ENCODE results near the gene ATXN7L3. TPM values are rescaled to one million over a fixed set of nuclear protein-coding genes. Genes with fewer than 3 reads are reported as not detected.

Gene ATXN7L3
- 48.7 and 51.0 TPM in 2 replicates for total RNA-seq

GRCh38 chr17:44199553-44200477 is at the start of gene ATXN7L3:
Gene ATXN7L3, minus strand, starts transcription at chr17:44199884. Its CDS starts 1,814 bp downstream, at chr17:44198070.

GRCh38 chr17:44219616-44220212 is 20.0 kb upstream of the ATXN7L3 start, which contains the start of gene UBTF:
Gene UBTF, minus strand, starts transcription at chr17:44219675. Its CDS starts 1,446 bp downstream, at chr17:44218229.

GRCh38 chr17:44186307-44187130 is 13.2 kb downstream of the ATXN7L3 start, which contains the start of gene TMUB2:
Gene TMUB2, plus strand, starts transcription at chr17:44186972. Its CDS starts 737 bp downstream, at chr17:44187709.

GRCh38 chr17:44170499-44171201 is 29.0 kb downstream of the ATXN7L3 start, which contains the start of gene ASB16:
Gene ASB16, plus strand, starts transcription at chr17:44170704. Its CDS starts 86 bp downstream, at chr17:44170790.

Small RNA genes lying within 50 kb of the gene (small RNA-seq; reads per million reads assigned to genes)
- not detected for gene MIR6782

Other genes starting within 250 kb of the ATXN7L3 start
- not detected in 2 replicates for gene PYY, start 245.9 kb downstream of the ATXN7L3 start, total RNA-seq
- gene NAGS, start 195.3 kb downstream of the ATXN7L3 start, total RNA-seq = 1.7 and 4.3 TPM in 2 replicates
- gene TMEM101, start 184.9 kb downstream of the ATXN7L3 start, total RNA-seq = 36.6 and 38.9 TPM in 2 replicates
- 68.9 and 82.3 TPM in 2 replicates for gene LSM12, start 133.2 kb downstream of the ATXN7L3 start, total RNA-seq
- 23.4 and 34.3 TPM in 2 replicates for gene G6PC3, start 129.1 kb downstream of the ATXN7L3 start, total RNA-seq
- 16.2 and 25.6 TPM in 2 replicates for gene HDAC5, start 76.2 kb downstream of the ATXN7L3 start, total RNA-seq
- 3.9 and 6.9 TPM in 2 replicates for gene HROB, start 58.0 kb downstream of the ATXN7L3 start, total RNA-seq
- gene ASB16, start 29.2 kb downstream of the ATXN7L3 start, total RNA-seq = not detected in 2 replicates
- gene TMUB2, start 12.9 kb downstream of the ATXN7L3 start, total RNA-seq = 17.7 and 20.2 TPM in 2 replicates
- gene UBTF, start 19.8 kb upstream of the ATXN7L3 start, total RNA-seq = 60.1 and 74.1 TPM in 2 replicates
- gene SLC4A1, start 68.3 kb upstream of the ATXN7L3 start, total RNA-seq = not detected in 2 replicates
- not detected in 2 replicates for gene RUNDC3A, start 108.7 kb upstream of the ATXN7L3 start, total RNA-seq
- 70.9 and 84.0 TPM in 2 replicates for gene SLC25A39, start 124.9 kb upstream of the ATXN7L3 start, total RNA-seq
- gene GRN, start 145.4 kb upstream of the ATXN7L3 start, total RNA-seq = 153 and 193 TPM in 2 replicates
- 3.8 and 5.2 TPM in 2 replicates for gene FAM171A2, start 164.0 kb upstream of the ATXN7L3 start, total RNA-seq
- gene ITGA2B, start 189.8 kb upstream of the ATXN7L3 start, total RNA-seq = 0.22 TPM in 1 of 2 replicates, not detected in the other